NT2/D1 (cell line): ENCODE results near the gene CFAP58.

Source experiments
- DNase-seq: peaks from one replicate; pipeline ENCODE4 v3.0.0-alpha.2; 2011; ENCODE audit warnings: low read depth, low spot score
- H3K27me3 ChIP-seq: 2 replicates; pipeline ENCODE4 v1.6.0; 2011; ENCODE audit warnings: mild to moderate bottlenecking; ENCODE audit not compliant: insufficient read length, insufficient read depth
- H3K36me3 ChIP-seq: 2 replicates; pipeline ENCODE4 v1.6.1; 2011; ENCODE audit warnings: mild to moderate bottlenecking, low read length, mixed read lengths; ENCODE audit not compliant: insufficient read depth, insufficient read length
- H3K4me1 ChIP-seq: 2 replicates; pipeline ENCODE4 v1.5.1; 2011; ENCODE audit not compliant: insufficient read depth, insufficient read length
- H3K4me3 ChIP-seq: 2 replicates; pipeline ENCODE4 v1.5.1; 2011; ENCODE audit warnings: low read depth; ENCODE audit not compliant: insufficient read length
- H3K9ac ChIP-seq: 2 replicates; pipeline ENCODE4 v1.6.0; 2011; ENCODE audit warnings: low read depth; ENCODE audit not compliant: insufficient read length
- H3K9me3 ChIP-seq: 2 replicates; pipeline ENCODE4 v1.5.1; 2011; ENCODE audit warnings: mild to moderate bottlenecking, low read length; ENCODE audit not compliant: insufficient read depth
- SUZ12 ChIP-seq: IDR thresholded peaks from 2 replicates; pipeline ENCODE4 v1.6.1; 2011; ENCODE audit not compliant: insufficient read length, insufficient read depth; ENCODE audit errors: extremely low read depth
- YY1 ChIP-seq: IDR thresholded peaks from 2 replicates; pipeline ENCODE4 v1.6.1; 2011; ENCODE audit not compliant: insufficient read length, insufficient read depth
- ZNF274 ChIP-seq: IDR thresholded peaks from 2 replicates; pipeline ENCODE4 v1.6.1; 2011; ENCODE audit warnings: mild to moderate bottlenecking, low read depth, low read length

The CFAP58 gene

DNA sequence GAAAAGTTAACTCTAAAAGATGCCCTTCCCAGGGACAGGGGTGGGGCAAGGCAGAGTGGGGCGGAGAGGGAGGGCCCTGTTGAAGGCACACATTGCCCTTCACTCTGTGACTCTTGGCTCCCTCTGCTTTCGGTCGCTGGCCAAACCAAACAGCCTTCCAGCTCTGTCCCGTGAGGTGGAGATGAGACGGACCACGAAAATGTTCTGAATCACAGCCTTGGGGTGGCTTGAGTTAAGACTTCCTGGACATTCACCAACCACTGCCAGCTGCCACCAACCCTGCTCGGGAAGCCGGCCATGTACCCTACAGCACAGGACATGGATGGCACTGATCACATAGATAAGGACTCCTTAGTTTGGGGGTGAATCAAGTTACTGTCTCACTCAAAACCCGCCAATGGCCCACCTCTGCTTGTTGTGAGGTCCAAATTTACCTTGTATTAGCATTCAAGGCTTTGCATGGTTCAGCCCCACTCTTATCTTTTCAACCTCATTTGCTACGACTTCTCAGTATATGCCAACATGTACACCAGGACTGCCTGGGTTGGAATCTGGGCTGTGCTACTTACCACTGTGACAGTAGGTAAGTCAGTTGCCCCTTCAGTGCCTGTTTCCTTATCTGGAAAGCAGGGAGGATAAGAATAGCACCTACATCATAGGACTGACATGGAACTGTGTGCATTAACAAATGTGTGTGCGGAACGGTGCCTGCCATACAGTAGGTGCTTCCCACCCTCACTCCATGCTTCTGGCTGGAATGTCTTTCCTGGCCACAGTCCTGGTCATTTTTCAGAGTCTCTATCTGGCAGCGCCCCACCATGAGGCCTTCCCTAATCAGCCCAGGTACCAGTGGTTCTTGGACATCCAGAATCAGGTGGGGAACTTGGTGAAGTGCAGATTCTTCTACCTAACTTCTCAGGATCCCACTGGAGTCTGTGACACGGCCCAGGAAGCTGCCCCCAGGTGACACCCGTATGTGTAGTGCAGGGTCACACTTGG lies 43.4 kb upstream of the CFAP58 start:
- Histone ChIP-seq H3K27me3 (no peaks in the 10 kb centered on the region), H3K4me3 (no peak overlapping the region), H3K4me1 (no peaks in the 10 kb centered on the region), H3K9me3 (no peaks in the 10 kb centered on the region; the same call in 1 of the 2 replicates), H3K36me3 (peaks cover 47% of the 10 kb centered on the region), H3K9ac (no peak overlapping the region)
- no peak for DNase-seq
- TF ChIP-seq SUZ12 (no peak), YY1 (no peak), ZNF274 (no peak)

DNA sequence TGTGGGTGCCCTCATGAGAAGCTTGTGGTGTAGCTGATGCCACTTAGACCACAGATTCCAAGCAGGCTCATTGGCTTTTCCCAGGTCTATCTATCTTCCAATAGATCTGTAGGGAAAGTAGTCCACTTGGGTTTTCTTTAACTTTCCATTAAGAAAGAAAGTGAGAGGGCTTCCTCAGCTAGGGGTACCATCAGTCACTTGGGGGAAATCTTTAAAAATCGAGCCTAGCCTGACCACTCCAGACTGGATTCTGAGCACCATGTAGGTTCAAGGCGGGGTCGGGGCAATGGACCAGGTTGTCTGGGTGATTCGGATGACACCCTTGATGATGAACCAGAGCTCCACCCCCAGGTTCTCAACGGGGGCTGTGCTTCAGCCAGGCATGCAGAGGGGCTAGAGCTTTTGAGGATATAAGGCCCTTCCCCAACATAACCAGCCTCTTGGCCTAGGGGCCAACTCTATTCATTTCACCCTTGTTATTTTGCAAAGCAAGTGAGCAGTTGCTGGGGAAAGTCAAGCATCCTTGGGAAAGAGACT lies 42.4 kb upstream of the CFAP58 start:
- Histone ChIP-seq H3K36me3 (peaks cover 56% of the 10 kb centered on the region), H3K9me3 (no peaks in the 10 kb centered on the region), H3K27me3 (no peaks in the 10 kb centered on the region), H3K9ac (no peak overlapping the region), H3K4me1 (no peaks in the 10 kb centered on the region), H3K4me3 (no peak overlapping the region)
- TF ChIP-seq SUZ12: no peak
- no peak for TF ChIP-seq YY1
- TF ChIP-seq ZNF274: no peak
- DNase-seq: no peak

DNA sequence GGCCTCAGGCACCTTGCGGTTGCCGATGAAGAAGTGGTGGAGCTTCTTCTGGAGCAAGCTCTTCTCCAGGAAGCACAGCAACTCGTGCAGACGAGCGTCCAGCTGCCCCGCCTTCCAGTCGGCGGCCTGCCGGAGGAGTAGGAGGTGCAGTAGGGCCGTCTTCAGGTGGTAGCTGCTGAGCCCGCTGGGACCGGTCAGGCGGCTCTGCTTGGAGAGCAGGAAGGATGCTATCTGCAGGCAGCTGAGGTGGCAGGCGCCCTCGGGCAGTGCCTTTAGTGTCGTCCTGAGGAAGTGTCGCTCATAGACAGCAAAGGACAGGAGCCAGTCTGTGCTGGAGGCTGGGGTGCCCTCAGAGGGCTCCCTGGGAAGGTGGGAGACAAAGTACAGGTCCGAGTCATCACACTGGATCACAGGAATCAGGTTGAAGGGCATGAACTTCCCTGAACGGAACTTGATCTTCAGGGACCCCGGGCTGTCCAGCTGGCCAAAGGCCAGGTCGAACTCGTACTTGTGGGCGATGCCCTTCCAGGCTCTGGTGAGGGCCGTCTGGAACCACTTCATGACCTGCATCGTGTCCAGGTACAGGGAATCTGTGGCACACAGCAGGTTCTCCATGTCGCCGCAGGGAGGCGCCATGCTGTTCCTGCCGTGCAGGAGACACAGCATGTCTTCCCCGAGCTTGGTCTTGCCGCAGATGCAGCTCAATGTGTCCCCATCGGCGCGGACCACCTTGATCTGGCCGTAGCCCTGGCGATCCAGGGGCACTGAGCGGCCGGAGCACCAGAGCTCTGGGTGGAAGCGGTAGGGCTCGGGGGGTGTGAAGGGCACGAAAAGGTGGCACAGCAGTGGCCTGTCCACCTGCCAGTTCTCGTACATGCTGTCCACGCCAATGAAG lies 38.8 kb upstream of the CFAP58 start:
- H3K4me1 ChIP-seq: peaks cover 5% of the 10 kb centered on the region
- peaks cover 60% of the 10 kb centered on the region for H3K36me3 ChIP-seq
- no peak overlapping the region for H3K9ac ChIP-seq
- no peak overlapping the region for H3K4me3 ChIP-seq
- TF ChIP-seq YY1: no peak
- no peak for TF ChIP-seq SUZ12
- TF ChIP-seq ZNF274: no peak
- no peaks in the 10 kb centered on the region for H3K27me3 ChIP-seq
- H3K9me3 ChIP-seq: no peaks in the 10 kb centered on the region
- DNase-seq: no peak

DNA sequence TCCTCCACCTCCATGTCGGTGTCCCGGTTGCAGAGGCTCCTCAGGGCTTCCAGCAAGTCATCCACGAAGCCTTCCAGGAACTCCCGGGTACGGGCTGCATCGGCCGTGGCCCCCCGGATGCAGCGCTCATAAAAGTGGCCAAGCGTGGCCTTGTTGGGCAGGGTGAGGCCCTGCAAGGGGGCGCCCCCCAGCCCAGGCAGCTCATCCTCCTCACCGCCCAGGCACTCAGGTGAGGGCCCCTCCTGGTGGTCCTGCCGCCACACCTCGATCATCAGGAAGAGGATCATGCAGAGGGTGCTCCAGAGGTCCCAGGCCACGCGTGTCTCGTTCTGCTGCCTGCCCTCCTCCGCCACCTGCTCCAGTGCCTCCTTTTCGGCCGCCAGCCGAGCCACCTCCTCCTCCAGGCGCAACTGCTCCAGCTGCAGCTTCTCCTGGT lies 38.1 kb upstream of the CFAP58 start:
- Histone ChIP-seq H3K27me3 (no peaks in the 10 kb centered on the region), H3K9me3 (no peaks in the 10 kb centered on the region), H3K9ac (no peak overlapping the region), H3K4me1 (peaks cover 5% of the 10 kb centered on the region), H3K4me3 (no peak overlapping the region), H3K36me3 (peaks cover 56% of the 10 kb centered on the region)
- no peak for DNase-seq
- TF ChIP-seq SUZ12 (no peak), YY1 (no peak), ZNF274 (no peak)

DNA sequence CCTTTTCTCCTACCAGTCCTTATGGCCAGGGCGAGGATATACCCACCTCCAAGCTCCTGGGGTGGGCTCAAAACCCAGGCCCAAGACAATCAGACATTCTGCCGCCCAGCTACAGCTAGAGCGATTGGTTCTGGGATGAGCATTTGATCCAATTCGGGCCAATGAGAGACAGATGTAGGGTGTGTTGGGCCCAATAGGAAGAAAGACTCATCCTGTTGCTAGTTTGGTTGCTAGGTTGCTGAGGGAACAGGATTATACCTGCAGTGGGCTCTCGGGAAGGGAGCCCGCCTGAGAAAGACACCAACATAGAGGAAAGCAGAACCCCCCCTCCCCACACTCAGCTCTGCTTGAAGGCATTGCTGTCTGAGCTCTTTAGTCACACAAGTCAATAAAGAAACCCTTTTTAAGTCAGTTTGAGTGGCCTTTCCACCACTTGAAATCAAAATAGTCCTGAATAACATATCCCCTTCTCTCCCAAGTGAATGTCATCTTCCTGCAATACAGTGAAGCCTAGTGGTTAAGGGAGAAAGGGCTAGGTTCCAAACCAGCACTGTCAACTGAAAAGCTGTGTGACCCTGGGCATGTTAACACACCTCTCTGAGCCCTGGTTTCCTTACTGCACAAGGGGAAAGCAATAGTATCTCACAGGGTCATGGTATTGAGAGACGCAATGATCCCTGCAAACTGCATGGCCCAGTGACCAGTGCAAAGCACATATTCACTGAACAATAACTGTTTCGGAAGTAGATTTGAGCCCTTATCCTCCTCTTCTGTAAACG lies 37.1 kb upstream of the CFAP58 start:
- no peak overlapping the region for H3K9ac ChIP-seq
- H3K36me3 ChIP-seq: peaks cover 46% of the 10 kb centered on the region
- peaks cover 5% of the 10 kb centered on the region for H3K4me1 ChIP-seq
- no peaks in the 10 kb centered on the region for H3K27me3 ChIP-seq
- no peaks in the 10 kb centered on the region for H3K9me3 ChIP-seq
- no peak for DNase-seq
- TF ChIP-seq SUZ12 (no peak), ZNF274 (no peak), YY1 (no peak)
- no peak overlapping the region for H3K4me3 ChIP-seq

DNA sequence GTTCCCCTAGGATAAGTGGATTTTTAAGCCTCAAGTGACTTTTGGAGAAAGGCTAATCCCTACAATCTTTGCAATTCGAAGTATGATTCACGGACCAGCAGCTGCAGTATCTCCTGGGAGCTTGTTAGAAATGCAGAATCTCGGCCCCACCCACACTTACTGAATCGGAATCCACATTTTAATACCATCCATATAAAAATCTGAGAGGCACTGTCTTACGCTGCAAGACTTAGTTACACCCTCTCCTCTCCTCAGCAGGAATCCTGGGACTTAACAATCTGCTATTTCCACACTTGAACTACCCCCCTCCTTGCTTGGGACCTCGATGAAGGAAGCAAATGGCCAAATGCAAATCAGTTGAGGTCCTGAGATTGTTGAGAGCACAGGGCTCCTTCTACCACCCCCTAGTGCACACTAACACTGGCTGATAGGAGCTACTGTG lies 36.3 kb upstream of the CFAP58 start:
- H3K4me3 ChIP-seq: no peak overlapping the region
- no peak overlapping the region for H3K9ac ChIP-seq
- peaks cover 5% of the 10 kb centered on the region for H3K4me1 ChIP-seq
- H3K27me3 ChIP-seq: no peaks in the 10 kb centered on the region
- H3K9me3 ChIP-seq: no peaks in the 10 kb centered on the region
- H3K36me3 ChIP-seq: peaks cover 48% of the 10 kb centered on the region
- no peak for DNase-seq
- no peak for TF ChIP-seq YY1
- no peak for TF ChIP-seq SUZ12
- no peak for TF ChIP-seq ZNF274
